Activated effector memory CD4-positive, alpha-beta T cell treated with anti-CD3 and anti-CD28 coated beads, Interleukin-2, amount 50 U/mL, for 16 hours (primary cell): ENCODE measurements around the gene GPR84.

Experiments
- DNase-seq: peaks from one replicate; pipeline ENCODE4 v3.0.0-alpha.2; 2020

Gene GPR84

DNA sequence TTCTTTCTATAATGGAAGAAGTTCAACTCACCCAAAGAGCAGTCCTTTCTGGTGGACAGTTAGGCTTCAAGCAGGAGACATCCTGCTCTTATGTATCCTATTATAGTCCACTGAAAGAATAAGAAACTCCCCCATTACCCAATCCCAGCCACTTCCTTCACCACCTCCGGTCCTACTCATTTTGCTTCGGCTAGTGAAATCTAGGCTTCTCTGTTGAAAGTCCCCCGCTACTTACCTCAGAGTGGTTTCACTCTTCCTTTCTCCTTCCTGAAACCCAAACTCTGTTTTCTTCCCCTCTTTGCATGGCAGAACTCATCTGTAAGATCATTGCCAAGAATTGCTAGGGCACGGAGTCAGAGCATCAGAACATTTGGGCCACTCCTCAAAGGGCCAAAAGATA lies at the start of gene GPR84:
Gene GPR84, minus strand, starts transcription at position 74 of the 400 bp plus-strand sequence. CDS start 635 bp downstream, outside the sequence.
- DNase-seq, result no peak

DNA sequence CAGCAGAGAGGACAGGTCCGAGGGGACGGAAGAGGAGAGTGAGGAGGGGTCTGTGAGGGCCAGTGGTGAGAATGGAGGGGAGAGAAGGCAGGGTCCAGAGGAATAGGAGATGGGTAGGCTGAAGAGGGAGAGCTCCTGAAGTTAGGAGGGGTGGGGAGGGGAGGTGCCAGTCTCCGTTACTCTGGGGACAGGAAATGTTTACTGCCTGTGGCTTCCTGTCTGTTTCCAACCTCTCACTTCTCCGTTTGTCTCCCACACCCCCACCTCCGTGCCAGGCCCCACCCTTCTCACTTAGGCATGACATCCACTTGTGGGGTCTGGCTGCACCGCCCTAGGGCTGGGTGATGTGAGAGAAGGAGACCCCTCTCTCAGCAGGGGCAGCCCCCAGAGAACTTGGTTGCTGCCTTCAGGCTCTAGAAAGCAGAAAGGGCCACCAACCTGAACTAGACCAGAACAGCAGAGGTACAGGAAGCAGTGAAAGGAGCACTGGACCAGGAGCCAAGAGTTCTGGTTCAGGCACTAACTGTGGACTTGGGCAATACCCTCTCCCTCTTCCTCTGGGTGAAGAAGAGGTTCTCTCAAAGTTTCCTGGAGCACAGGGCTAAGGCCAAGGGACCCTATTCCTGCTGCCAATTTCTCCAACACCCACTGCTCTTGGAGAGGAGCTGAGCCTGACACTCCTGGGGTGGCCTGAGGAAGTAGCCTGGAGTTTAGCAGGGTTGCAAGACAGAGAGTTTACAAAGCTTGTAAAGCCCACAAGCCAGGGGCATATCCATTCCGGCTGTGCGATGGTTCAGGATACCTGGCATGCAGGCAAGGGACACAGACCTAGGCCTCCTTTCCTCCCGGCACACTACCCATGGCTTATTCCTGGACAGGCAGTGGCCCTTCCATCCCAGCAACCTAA lies 49.3 kb upstream of the GPR84 start:
- peak; percentile 90 for DNase-seq

DNA sequence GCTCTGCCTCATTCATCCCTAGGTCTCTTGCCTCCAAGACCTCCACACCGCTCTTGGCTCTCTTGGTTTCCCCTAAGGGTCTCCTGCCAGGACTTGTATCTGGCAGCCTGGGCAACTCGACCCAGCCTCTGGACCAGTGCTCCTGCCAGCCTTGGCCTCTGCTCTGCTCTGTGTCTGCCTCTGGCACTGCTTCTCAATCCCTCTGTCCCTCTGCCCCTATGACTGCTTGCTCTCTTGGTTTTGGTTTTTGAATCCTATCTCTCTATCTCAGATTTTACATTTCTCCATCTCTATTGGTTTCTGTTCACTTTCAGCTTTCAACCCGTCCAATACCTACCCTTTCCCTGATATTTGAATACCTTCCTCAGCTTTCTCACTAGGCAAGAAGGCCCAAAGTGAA lies 48.5 kb upstream of the GPR84 start:
- peak; percentile 65 for DNase-seq

DNA sequence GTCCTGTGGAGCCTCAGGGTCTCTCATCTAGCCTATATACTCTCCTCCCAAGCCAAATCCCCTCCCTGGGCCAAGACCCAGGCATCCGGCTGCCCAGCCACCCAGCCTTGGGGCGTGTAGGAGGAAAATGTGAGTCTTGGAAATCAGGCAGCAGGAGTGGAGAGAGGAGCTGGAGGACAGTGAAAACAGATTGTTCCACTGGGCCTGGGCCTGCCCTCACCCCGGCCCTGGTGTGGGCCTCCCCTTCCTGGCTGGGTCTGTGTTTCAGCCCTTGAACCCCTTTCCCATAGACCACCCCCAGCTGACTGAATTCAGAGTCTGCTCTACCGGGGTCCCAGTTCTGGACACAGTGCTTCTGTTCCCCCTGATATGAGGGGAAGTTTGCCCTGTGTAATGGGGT lies 48.1 kb upstream of the GPR84 start:
- DNase-seq, result peak; percentile 70

DNA sequence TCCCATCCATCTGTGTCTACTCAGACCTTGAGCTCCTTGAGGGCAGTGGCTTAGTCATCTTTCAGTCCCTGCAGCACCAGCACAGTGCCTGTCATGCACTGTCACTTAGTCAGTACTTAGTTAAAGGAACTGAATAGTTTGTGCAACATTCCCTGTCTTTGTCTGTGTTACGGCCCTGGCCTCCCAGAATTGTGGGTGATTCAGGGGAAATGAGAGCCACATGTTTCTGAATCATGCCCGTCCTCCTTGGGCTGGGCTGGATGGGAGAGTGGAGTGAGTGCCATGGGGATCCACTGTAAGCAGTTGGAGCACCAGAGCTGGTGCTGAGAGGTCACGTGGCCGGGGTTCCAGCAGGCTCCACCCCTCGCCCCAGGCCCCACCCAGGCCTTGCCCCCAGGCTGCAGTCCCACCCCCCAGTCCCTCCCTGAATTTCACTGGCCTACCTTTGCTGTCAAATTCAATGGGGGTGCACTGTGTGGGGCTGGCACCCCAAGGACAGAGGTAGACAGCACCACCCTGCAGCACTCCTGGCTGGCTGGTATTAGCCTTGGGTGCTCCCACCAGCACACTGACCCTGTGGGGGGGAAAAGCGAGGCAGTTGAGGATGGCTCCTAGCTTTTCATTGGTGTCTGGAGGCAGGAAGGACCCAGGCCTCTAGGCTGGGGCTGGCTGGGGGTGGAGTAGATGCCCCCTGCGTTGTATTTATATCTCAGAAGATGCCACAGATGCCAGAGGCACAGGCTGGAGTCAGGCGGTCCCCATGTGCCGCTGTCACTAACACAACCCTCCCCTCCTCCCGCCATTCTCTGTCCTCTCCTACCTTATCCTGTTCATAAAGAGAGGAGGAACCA lies 47.3 kb upstream of the GPR84 start:
- peak; percentile 82 for DNase-seq

DNA sequence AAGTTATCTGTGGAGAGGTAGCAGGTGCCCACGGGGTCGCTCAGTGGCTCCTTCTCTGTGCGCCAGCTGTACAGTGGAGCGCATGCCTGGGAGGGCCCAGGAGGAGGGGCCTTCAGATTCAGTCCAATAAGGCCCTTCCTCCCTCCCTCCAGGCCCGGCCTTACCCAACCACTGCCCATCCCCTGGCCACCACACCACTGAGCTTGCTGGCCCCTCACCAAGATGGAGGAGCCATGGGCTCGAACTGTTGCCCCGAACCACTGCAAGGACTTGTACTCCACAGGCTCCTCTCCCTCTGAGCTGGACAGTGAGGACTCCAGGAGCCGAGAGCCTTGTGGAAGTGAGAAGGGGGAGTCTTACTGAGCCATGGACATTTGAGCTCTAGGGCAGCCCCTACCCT lies 45.0 kb upstream of the GPR84 start:
- DNase-seq, result no peak

DNA sequence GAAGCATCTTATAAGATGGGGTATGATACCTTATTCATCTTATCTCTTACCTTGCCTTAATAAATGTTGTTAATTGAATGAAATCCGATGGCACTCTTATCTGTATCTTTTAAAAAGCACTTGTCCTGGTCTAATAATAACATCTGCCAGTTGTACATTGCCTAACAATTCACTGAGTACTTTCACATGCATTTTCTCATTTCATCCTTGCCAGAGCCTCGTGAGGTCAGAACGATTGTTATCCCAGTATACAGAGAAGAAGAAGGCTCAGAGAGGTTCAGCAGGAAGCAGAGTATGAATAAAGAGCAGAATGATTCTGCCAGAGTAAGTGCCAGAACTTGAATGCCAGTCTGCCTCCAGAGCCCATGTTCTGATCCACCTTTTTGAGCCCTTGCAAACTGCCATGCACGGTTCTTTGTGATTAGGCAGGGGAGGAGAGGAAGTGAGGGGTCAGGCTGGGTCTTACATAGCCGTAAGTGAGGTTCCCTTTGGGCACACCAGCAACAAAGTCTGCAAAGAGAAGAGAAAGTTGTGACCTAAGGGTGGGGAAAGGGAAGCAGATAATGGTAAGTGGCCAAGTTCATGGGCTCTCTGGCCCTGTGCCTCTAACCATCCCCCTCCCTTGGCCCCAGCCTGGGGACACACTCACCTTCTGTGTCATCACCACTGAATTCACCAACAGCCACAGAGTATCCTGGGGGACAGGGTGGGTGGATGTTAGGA lies 43.1 kb upstream of the GPR84 start:
- DNase-seq, result no peak

DNA sequence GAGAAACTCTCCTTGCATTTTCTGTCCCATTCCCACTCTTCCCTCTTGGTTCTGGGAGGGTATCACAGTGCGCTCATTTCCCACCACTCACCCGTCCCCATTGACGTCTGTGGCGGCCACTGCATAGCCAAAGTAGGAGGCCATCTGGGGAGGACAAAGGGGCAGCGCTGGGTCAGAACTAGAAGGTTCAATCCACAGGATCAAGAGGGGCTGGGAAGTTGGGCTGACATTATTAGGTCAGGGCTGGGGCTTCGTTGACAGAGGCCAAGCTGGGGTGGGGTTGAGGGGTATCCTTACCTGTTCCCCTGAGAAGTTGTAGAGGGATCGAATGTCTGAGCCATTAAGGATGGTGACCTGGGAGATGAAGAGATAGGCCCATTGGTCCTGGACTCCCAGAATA lies 41.3 kb upstream of the GPR84 start:
- no peak for DNase-seq

DNA sequence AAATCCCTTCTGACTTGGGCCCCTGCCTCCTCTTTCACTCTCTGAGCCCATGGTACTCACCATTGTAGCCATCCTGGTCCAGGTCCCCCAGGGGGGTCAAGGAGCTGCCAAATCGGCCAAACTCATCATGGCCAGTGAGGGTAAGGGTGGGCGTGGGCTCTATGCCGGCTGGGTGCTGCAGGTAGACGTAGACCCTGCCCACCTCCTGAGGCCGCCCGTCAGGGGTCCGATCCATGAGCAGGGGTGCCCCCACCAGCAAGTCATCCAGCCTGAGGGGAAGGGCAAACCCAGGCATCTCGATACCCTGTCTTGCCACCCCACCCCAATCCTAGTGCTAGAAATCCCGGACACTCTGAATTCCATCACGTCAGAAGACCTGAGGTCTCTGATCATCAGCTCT lies 40.8 kb upstream of the GPR84 start:
- no peak for DNase-seq

DNA sequence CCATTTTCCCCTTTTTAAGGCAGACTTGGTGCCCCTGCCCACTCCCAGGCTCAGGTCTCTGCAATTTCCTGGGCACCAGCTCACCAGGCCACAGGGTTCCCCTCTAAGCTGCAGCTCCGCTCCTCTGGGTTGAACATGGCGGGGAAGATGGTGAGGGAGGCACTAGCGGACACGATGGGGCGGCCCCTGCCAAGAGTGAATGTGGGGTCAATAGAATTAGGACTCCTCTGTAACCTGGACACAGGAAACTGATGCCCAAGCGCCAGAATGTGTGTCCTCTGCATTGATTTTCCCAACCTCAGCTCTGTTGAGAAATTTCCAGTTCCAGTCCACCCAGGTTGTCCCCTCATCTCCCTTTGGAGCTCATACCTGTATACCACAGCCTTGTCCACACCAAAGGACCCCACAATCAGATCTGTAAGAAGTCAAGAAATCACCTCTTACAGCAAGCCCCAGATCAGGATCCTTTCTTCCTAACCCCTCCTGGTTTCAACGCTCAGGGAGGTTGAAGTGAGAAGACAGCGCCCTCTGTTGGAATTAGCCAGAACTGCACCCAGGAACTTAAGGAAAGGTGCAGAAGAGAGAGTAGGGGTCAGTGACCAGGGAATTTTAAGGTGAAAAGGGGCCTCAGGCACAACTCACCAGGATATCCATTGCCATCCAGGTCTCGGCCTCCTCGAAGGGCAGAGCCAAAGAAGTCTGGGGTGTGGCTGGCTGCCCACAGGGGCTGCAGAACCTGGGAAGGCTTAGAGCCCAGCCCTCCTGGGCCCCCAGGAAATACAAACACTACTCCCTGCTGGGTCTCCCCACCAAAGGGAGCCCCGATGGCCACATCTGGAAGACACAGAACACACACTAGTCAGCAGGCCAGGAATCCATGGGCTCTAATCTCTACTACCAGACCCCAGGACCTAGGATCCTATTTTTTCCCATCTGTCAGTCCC lies 40.0 kb upstream of the GPR84 start:
- DNase-seq, result peak; percentile 88

DNA sequence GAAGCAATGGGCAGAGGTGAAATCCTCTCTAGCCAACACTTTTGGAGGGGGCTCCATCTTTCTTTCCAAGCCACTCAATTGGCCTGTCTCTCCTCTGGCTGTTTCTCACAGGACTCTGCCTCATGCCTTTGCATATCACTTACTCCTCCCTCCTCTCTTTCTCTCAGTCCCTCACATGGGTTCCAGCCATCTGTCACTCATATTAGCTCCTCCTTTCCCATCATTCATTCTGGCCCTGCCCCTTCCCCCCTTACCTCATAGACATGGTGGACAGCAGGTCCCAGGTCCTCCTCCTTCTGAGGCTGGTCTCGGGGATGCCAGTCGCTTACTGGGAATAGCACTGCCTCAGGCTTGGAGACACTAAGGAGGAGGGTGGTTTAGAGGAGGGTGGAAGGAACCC lies 36.8 kb upstream of the GPR84 start:
- no peak for DNase-seq

DNA sequence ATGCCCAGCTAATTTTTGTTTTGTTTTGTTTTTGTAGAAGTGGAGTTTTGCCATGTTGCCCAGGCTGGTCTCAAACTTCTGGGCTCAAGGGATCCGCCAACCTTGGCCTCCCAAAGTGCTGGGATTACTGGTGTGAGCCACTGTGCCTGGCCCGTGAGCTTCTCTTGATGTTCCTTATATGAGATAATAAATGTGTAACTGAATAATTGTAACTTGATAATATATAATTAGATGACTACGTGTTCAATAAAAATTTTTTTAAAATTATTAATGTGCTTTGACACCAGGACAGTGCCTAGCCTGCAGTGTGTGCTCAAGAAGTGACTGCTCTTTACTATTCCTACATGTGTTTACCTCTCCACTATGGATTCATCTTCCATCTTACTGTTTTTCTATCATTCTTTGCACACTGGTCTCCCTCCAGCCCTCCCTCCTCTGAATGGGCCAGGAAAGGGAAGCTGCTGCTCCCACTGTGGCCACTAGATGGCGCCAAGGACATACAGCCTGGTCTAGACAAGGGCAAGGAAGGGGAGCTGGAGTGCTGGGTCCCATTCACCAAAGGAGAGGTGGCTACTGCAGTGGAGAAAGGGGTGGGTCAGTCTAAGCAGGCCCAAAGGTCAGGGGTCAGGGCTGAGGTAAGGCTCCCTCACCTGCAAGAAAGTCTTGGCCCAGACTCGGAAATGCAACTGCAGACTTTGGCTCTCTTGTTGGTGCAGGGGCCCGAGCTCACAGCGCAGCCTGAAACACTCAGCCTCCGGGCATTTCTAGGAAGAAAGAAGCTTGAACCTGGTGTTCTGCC lies 34.9 kb upstream of the GPR84 start:
- peak; percentile 96 for DNase-seq

DNA sequence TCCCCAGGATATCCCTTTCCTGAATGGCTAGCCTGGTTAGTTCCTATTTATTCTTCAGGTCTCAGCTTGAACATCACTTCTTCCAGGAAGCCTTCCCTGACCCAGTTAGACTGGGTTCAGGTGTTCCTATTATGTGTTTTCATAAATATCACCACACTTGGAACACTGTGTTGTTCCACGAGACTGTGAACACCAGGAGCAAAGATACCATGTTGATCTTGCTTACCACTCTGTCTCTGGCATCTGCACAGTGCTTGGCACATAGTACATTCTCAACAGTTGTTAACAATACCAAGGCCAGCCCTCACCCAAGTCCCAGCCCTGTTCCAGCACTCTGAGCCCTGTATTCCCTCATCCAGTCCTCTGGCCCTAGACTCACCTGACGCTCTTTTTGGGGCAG lies 33.9 kb upstream of the GPR84 start:
- no peak for DNase-seq

DNA sequence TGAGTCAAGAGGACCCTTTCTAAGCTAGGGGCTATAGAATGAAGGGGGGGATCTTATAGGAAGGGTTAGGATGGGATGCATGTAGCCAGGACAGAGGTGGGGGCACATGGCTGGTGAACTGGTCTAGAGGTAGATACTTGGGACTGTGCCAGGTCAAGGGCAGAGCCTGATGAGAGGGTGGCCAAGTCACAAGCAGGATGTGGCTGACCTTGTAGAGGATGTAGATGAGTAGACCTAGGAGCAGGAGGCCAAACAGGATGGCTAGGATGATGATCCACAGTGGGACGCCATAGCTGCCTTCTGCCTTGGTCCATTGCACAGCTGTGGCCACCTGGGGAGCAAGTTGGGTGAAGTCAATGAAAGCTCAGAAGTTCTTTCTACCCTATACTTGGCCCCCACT lies 32.9 kb upstream of the GPR84 start:
- DNase-seq, result no peak

DNA sequence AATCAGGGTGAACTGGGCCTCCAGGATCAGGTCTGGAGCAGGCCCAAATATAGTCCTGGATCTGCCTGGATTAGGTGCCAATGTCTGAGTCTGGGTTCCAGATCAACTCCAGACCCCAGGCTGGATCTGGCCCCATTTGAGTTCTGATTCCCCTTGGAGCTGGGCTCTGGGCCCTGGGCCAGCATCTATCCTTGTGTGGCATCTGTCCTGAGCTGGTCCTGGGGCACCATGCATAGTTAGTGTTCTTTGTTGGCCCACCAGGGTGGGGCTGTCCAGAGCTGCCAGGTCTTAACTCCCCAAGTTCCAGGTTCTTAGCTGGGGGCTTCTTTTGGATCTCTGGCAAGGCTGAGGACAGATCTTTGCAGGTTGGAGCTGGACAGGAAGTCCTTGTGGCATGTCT lies 31.3 kb upstream of the GPR84 start:
- no peak for DNase-seq

DNA sequence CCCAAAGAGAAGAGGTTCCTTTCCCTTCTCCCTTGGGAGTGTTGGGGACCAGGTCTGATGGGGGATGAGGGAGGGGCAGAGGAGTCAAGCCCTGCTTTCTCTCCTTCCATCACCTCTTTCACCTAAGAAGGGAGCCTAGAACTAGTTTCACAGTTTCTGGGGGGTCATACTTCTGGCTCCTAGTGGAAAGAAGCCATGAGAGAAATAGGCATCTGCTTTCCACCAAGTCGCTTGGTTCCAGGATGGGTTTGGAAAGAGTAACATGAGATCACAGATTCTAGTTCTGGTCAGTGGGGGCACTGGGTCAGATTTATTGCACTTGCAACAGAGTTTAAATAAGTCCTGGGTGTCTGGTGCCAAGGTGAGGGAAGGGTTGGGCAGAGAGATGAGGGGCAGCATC lies 30.7 kb upstream of the GPR84 start:
- no peak for DNase-seq

DNA sequence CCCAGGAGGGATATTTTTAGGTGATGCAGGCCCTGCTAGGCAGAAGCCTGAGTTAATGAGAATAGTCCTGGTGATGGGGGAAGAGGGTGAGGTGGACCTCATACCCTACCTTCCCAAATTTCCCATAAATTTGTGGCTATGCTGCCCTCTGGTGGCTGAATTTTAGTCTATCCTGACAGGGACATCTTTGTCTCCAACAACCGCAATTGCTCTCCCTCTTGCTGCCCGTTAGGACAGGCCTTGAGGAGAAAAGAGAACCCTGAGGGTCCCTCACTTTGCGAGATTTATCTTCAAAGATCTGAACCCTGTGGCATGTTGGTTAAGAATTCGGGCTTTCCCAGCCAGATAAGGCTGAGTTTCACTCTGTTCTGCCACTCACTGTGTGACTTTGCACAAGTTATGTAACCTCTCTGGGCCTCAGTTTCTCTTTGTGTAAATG lies 30.0 kb upstream of the GPR84 start:
- peak; percentile 75 for DNase-seq

DNA sequence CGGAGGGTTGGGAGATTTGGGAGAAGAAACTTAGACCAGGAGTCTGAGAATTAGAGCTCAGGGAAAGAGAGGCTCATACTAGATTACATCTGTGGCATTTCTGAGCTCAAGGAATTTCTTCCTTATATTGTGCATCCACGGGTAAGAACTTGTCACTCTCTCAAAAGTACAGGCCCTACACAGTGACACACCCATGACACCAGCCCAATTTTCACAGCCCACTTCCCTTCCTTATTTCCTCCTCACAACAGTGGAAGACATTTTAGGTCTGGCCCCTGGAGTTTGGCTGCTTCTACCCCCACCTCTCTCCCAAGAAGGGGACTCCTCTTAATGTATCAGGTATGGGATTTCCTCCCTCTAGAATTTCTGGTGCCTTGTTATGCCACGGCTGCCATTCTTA lies 29.5 kb upstream of the GPR84 start:
- no peak for DNase-seq

DNA sequence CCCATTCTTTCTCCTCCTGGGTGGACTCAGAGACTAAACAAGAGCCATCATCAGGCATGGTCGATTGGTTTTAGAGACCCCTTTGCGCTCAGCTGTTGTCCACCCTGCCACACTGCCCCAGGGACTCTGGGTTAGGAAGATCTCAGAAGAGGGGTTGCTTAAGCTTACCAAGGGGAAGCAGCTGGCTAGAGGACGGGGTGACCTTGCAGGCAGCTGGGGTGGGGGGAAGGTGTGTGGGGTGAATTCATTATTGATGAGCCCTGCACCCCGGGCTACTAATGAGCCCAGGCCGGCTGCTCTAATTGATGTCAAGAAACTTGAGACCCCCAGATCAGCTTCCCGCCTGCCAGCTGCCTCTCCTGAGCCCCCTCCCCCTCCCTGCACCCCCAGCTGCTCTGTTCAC lies 28.9 kb upstream of the GPR84 start:
- DNase-seq, result no peak

DNA sequence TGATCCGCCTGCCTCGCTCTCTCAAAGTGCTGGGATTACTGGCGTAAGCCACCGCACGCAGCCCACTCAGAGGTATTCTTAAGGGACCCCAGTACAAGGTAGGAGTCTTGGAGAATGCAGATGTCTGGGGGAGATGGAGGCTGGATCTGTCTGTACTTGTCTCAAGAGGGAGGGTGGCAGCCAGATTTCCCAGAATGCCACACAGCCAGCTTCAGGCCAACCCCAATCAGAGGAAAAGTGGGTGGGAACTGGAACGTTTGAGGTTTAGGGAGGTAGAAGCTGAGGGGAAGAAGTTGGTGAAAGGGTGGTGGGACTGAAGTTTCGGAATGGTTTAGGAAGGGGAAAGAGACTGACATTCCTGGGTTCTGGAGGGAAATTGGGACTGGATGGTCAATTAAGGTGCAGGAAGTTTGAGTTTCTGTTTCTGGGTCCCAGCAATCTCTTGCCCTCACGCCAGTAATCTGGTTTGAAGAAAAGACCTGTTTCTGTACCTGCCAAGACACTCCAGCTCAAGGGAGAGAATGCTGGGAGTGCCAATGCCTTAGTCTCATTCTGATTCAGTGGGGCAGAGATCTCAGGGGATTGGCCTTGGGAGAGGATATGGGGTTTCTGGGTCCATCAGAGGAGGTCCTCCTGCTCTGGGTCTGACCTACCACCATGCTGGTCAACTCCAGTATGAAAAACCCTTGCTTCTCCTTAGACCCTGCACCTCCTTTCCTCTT lies 28.4 kb upstream of the GPR84 start:
- no peak for DNase-seq
